ENCODE results near the gene AQP3.
A peak's percentile ranks its signal among the peaks of the same experiment; 100 is the strongest.
"Not testable (repeated sequence)": the region's sequence is repeated elsewhere in the genome, so short reads cannot be mapped to it uniquely, and the experiment has no call there.

The AQP3 gene

DNA sequence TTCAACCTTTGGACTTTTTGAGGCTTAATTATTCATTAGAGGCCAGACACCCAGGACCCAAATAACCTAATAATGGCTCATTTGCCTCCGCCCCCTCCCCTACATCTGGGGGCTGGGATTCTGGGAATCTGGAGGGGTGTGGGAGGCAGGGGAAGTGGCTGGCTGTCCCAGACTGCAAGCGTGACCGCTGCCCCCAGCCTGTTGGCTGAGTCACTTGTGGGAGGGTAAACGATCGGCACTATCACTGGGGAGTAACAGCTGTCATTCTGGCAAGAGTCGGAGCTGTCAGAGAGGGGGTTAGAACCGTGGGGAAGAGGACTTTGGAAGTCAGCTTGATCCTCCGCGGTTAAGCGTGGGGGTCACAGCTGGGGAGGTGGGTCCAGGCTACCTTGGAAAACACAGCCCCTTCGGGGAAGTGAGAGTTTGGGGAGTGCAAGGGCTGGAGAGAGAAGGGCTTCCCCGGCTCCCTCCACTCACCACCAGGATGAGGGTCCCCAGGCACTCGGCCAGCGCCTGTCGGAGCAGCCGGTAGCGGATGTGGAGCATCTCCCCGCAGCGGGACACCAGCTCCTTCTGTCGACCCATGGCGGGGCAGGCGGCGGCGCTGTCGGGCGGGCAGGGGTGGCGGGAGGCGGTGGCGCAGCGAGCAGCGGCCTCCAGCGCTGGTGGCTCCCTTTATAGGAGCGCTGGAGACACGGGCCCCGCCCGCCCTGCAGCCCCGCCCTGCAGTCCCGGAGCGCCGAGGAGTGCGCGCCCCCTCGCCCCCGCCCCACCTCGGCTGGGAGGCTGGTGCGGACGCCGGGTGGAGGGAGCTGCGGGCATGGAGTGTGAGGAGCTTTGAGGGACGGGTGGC, at the start of gene AQP3:
TSS of gene AQP3 (minus strand) at position 648 of the 853 bp plus-strand sequence. CDS start at position 585, 63 bp downstream.
- DNase-seq (ENCODE audit: low read depth) = peak; percentile 63

DNA sequence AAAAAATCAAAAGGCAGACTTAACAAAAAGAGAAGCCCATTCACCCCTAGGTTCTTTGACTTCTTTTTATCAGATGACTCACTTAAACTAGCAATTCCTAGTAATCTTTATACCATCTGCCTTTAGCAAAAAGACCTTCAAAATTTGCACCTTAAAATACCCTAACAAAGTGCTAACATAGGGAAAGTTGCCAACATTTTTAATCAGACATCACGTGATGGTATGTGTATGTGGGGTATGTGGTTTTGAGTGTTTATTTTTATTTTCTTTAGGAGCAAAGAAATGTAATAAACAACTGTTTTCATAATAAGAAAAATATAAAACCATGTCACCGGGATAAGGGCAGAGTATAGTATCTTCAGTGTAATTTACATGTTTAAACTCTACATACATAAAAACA, 46.4 kb upstream of the AQP3 start:
- not testable (repeated sequence) for DNase-seq (ENCODE audit: low read depth)

DNA sequence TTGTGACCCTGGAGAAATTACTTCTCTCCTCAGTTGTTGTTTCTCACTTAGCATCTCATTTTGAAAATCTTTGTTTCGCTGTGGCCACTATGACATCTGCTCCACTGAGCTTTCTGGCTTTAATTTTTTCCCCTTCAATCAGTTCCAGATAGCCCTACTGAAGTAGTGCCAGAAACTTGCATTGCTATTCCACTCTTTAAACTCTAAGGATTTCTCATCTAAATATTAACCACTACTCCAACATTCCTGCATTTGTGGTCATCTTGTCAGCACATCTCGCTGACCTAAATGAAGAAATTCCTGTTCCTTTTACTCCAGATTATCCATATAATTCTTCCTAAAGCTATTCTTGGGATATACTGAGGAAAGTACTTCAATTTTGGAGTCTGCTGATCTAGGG, 41.7 kb upstream of the AQP3 start:
- peak; percentile 58 for DNase-seq (ENCODE audit: low read depth)

- DNase-seq (ENCODE audit: low read depth) = not testable (repeated sequence)
These were observed 37.9 kb upstream of the AQP3 start for GRCh38 chr9:33485312-33485711.

GRCh38 chr9:33480976-33481375, 33.6 kb upstream of the AQP3 start:
- DNase-seq (ENCODE audit: low read depth) = no peak

- no peak for DNase-seq (ENCODE audit: low read depth)
These were observed 32.7 kb upstream of the AQP3 start for GRCh38 chr9:33480106-33480505.

- DNase-seq (ENCODE audit: low read depth) = no peak
These were observed 29.1 kb upstream of the AQP3 start for GRCh38 chr9:33476503-33476902.

DNA sequence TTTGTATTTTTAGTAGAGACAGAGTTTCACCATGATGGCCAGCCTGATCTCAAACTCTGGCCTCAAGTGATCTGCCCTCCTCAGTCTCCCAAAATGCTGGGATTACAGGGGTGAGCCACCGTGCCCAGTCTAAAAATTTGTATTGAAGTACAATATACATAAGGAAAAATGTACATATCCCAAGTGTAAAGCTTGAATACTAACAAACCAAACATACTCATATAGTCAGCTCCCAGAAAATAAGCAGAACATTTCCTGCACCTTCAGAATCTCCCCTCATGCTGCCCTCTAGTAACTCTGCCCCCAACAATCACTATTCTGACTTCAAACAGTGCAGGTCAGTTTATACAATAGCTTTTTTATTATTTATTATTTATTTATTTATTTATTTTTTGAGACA, 28.0 kb upstream of the AQP3 start:
- DNase-seq (ENCODE audit: low read depth) = no peak

DNA sequence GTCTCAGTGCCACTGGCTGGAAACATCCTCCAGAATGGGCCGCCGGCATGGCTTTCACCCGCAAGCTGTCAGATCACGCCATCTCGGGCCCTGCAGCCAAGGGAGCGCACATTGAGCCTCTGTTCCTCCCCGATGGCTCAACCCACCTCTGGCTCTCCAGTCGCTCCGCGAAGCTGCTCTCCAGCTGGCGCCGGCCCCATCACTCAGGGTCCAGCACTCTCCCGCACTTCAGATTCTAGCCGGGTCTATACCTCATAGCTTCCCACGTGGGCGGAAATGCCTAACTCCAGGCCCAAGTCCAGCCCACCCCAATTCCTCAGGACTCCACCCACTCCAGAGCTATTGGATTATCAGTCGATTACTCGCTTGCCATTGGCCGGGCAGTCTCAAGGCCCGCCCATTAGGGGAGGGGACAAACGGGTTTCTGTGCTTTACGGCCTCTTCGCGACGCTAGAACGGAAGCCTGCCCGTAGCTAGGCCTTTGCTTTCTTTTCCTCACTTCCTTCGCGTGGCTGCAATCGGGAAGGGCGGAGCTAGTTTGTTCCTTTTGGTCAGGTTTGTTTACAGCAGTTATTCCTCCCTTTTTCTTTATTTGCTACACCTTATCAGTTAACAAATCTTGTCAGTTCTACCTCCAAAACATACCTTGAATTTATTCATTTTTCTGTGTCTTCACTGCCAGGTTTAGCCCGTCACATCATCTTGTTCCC, 26.4 kb upstream of the AQP3 start, which contains the start of gene NOL6:
TSS of gene NOL6 (minus strand) at position 282 of the 710 bp plus-strand sequence. CDS start at position 200, 82 bp downstream.
- peak; percentile 99 for DNase-seq (ENCODE audit: low read depth)

GRCh38 chr9:33472881-33473615, 25.7 kb upstream of the AQP3 start:
- DNase-seq (ENCODE audit: low read depth) = no peak

DNA sequence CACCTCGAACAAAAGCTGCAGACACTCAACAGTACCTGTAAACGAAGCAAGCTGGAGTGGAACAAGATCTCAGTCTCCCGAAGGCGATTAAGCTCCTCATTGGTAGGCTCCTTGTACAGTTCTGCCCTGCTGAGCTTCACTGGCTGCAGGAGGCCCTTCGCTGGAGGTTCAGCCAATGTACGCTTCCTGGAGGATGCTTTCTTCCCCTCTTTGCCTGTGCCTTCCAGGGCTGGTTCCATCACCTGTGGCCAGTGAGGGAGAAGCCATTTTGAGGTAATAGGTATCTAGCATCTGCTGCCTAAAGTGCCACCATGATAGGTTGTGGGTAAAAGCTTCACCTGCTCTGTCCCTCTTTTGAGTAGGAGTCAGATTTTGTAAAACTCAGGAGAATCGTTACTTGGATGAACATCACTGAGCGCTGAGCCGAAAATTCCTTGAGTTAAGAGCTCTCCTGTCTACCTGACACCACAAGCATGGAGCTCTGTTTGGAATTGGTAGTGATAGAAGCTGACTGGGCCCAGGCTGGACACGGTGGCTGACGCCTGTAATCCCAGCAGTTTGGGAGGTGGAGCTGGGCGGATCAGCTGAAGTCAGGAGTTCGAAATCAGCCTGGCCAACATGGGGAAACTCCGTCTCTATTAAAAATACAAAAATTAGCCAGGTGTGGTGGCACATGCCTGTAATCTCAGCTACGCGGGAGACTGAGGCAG, 24.9 kb upstream of the AQP3 start:
- no peak for DNase-seq (ENCODE audit: low read depth)

GRCh38 chr9:33471361-33471760, 24.0 kb upstream of the AQP3 start:
- DNase-seq (ENCODE audit: low read depth) = no peak

DNA sequence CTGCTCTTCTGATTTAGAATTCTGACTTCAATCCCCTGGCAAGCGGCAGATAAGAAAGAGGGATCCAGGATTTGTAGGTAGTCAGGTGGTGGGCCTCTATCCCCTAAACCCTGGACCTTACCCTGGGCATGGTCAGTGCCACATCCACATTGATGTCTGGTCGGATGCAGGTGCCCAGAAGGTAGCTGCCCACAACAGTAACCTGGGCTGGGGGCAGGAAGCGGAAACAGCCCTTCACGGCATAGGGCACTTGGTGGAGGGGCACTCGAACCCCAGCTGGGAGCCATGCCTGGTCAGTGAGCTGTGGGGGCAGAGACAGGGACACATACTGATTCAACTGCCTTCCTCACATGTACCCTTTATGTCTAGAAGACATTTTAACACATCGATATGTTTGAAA, 22.5 kb upstream of the AQP3 start:
- no peak for DNase-seq (ENCODE audit: low read depth)

DNA sequence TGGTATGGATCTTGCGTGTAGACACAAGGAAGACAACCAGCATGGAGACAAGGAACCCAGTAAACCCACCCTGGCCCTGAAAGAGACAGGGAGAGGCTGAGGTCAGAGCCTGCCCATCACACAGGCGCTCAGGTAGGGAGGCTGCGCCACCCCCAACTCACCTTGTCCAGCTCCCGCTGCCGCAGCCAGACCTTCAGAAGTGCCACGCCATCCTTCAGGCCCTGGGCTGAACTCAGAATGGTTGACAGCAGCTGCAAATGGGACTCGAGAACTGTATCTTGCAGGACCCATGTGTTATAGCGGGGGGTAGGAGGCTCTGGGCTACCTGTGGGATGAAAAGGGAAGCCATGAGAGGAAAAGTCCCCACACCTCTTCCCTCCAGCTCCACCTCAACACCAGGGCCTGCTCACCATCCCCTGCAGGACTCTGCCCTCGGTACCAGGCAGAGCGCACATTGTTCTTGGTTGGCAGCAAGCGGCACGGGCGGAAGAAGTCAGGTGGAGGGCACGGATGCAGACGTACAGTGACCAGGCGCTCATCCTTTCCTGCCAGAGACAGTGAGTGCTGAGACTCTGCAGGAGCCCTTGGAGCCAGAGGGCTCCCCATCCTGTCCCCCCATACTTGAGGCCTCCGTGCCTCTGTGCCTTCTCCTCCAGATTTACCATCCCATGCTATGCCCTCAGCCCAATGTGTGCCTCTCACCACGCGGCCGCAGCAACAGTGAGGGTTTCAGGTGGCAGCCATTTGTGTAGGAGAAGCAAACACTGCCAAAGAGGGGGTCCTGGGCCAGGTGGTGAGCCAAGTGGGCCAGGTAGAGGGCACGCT, 21.6 kb upstream of the AQP3 start:
- no peak for DNase-seq (ENCODE audit: low read depth)

- no peak for DNase-seq (ENCODE audit: low read depth)
These were observed 20.9 kb upstream of the AQP3 start for GRCh38 chr9:33468215-33468730.

DNA sequence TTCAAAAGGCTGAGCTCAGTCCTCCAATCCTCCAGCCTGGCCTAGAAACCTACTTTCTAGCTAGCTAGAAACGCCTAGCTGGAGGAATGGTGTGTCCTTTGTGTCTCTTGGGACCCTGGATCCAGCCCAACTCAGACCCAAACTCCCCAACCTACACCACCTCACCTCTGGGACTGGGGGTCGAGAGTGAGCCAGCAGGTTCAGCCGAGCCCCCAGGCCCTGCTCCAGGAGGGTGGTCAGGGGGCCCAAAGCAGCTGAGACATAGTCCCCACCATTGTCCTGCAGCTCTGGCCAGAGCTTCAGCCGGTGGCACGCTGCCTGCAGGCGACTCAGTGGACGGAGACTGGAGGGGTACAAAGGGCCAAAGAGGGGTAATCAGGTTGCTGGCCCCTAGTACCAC, 20.1 kb upstream of the AQP3 start:
- DNase-seq (ENCODE audit: low read depth) = no peak

- no peak for DNase-seq (ENCODE audit: low read depth)
These were observed 19.4 kb upstream of the AQP3 start for GRCh38 chr9:33466565-33467495.

- no peak for DNase-seq (ENCODE audit: low read depth)
These were observed 18.5 kb upstream of the AQP3 start for GRCh38 chr9:33465596-33466564.
